Measurements from ENCODE around the gene EPC1.

GRCh38 chr10:32376771-32377170 is 29.8 kb upstream of the EPC1 start:
- TF ChIP-seq CHD2 (IDR thresholded peaks at IDR 0.05; ENCODE audit: low read length) (no peak), POLR2AphosphoS5 (IDR thresholded peaks at IDR 0.05; ENCODE audit: low read depth, low read length) (no peak), EZH2 (IDR thresholded peaks at IDR 0.05; ENCODE audit: low read depth, low read length, severe bottlenecking) (no peak), TEAD4 (IDR thresholded peaks at IDR 0.05; ENCODE audit: low read depth, low read length) (no peak), CTCF (IDR thresholded peaks at IDR 0.05; ENCODE audit: control extremely low read depth in 1 of 3, insufficient read depth in 1 of 3, low read depth in 1 of 3, low read length in 3 of 3) (no peak), RXRA (IDR thresholded peaks at IDR 0.05; ENCODE audit: insufficient read depth, low read depth, low read length) (no peak), JUN (IDR thresholded peaks at IDR 0.05; ENCODE audit: low read depth, low read length) (no peak), ZNF274 (IDR thresholded peaks at IDR 0.05; ENCODE audit: borderline replicate concordance, extremely low read depth, low read length) (no peak), NANOG (IDR thresholded peaks at IDR 0.05; ENCODE audit: insufficient read depth, low read depth, low read length, poor library complexity, severe bottlenecking) (no peak), POLR2A (IDR thresholded peaks at IDR 0.05; ENCODE audit: control extremely low read depth in 1 of 2, low read depth in 2 of 2, low read length in 2 of 2) (no peak), HDAC2 (IDR thresholded peaks at IDR 0.05; ENCODE audit: borderline replicate concordance in 1 of 2, low read depth in 2 of 2, low read length in 2 of 2) (no peak)

Data from H1 (cell line).